ENCODE data around the gene TOPAZ1. TPM values are rescaled to one million over a fixed set of nuclear protein-coding genes. Genes with fewer than 3 reads are reported as not detected.

The TOPAZ1 gene
- polyA plus RNA-seq, 1 donor from 2014 or later, result not detected

GRCh38 chr3:44326515-44326914 lies 84.8 kb downstream of the TOPAZ1 start:
- H3K27me3 ChIP-seq (ENCODE audit: insufficient read depth, low read depth, low read length), result no peaks in the 10 kb centered on the region
- H3K4me3 ChIP-seq (ENCODE audit: low read length), result no peak overlapping the region
- no peak overlapping the region for H2AFZ ChIP-seq (ENCODE audit: low read depth, low read length)
- no peak overlapping the region for H3K4me2 ChIP-seq (ENCODE audit: low read length)
- H3F3A ChIP-seq (ENCODE audit: insufficient read depth, low read length, poor library complexity, severe bottlenecking), result no peaks in the 10 kb centered on the region
- H3K79me2 ChIP-seq (replicated peaks; ENCODE audit: insufficient read depth, low read length), result no peaks in the 10 kb centered on the region
- H3K9me3 ChIP-seq (ENCODE audit: low read length), result no peaks in the 10 kb centered on the region
- no peaks in the 10 kb centered on the region for H4K20me1 ChIP-seq (ENCODE audit: insufficient read depth)
- H3K27ac ChIP-seq (ENCODE audit: low read length), result no peak overlapping the region
- H3K9me2 ChIP-seq (ENCODE audit: insufficient read depth, low read length), result no peaks in the 10 kb centered on the region
- TF ChIP-seq EP300 (conservative IDR thresholded peaks at IDR 0.05; ENCODE audit: poor library complexity, severe bottlenecking) (no peak), TAF1 (IDR thresholded peaks at IDR 0.05; ENCODE audit: low read depth) (no peak), CTCF (IDR thresholded peaks at IDR 0.05; ENCODE audit: poor library complexity, severe bottlenecking) (no peak), RAD21 (conservative IDR thresholded peaks at IDR 0.05) (no peak), MXI1 (conservative IDR thresholded peaks at IDR 0.05; ENCODE audit: poor library complexity, severe bottlenecking) (no peak), REST (IDR thresholded peaks at IDR 0.05; ENCODE audit: borderline replicate concordance) (no peak), SMC3 (conservative IDR thresholded peaks at IDR 0.05; ENCODE audit: poor library complexity) (no peak)
- no peaks in the 10 kb centered on the region for H3K36me3 ChIP-seq (ENCODE audit: insufficient read depth, low read length)
- H3K9ac ChIP-seq (ENCODE audit: low read length), result no peak overlapping the region

GRCh38 chr3:44329946-44330345 lies 88.3 kb downstream of the TOPAZ1 start:
- Histone ChIP-seq H3K36me3 (ENCODE audit: insufficient read depth, low read length) (no peaks in the 10 kb centered on the region), H3F3A (ENCODE audit: insufficient read depth, low read length, poor library complexity, severe bottlenecking) (no peaks in the 10 kb centered on the region), H2AFZ (ENCODE audit: low read depth, low read length) (no peak overlapping the region), H3K9me3 (ENCODE audit: low read length) (no peaks in the 10 kb centered on the region), H3K4me3 (ENCODE audit: low read length) (no peak overlapping the region), H4K20me1 (ENCODE audit: insufficient read depth) (no peaks in the 10 kb centered on the region), H3K9ac (ENCODE audit: low read length) (no peak overlapping the region), H3K27me3 (ENCODE audit: insufficient read depth, low read depth, low read length) (no peaks in the 10 kb centered on the region), H3K4me2 (ENCODE audit: low read length) (no peak overlapping the region), H3K9me2 (ENCODE audit: insufficient read depth, low read length) (no peaks in the 10 kb centered on the region), H3K27ac (ENCODE audit: low read length) (no peak overlapping the region), H3K79me2 (replicated peaks; ENCODE audit: insufficient read depth, low read length) (no peaks in the 10 kb centered on the region)
- TF ChIP-seq EP300 (conservative IDR thresholded peaks at IDR 0.05; ENCODE audit: poor library complexity, severe bottlenecking), result no peak
- no peak for TF ChIP-seq MXI1 (conservative IDR thresholded peaks at IDR 0.05; ENCODE audit: poor library complexity, severe bottlenecking)

- Histone ChIP-seq H4K20me1 (ENCODE audit: insufficient read depth) (no peaks in the 10 kb centered on the region), H3K9me3 (ENCODE audit: low read length) (no peaks in the 10 kb centered on the region), H3K9me2 (ENCODE audit: insufficient read depth, low read length) (no peaks in the 10 kb centered on the region), H3K4me2 (ENCODE audit: low read length) (no peak overlapping the region), H2AFZ (ENCODE audit: low read depth, low read length) (no peak overlapping the region), H3F3A (ENCODE audit: insufficient read depth, low read length, poor library complexity, severe bottlenecking) (no peaks in the 10 kb centered on the region), H3K27ac (ENCODE audit: low read length) (no peak overlapping the region), H3K27me3 (ENCODE audit: insufficient read depth, low read depth, low read length) (no peaks in the 10 kb centered on the region), H3K36me3 (ENCODE audit: insufficient read depth, low read length) (no peaks in the 10 kb centered on the region), H3K9ac (ENCODE audit: low read length) (no peak overlapping the region), H3K4me3 (ENCODE audit: low read length) (no peak overlapping the region), H3K79me2 (replicated peaks; ENCODE audit: insufficient read depth, low read length) (no peaks in the 10 kb centered on the region)
- TF ChIP-seq POLR2AphosphoS5 (IDR thresholded peaks at IDR 0.05) (no peak), MXI1 (conservative IDR thresholded peaks at IDR 0.05; ENCODE audit: poor library complexity, severe bottlenecking) (no peak), EZH2 (IDR thresholded peaks at IDR 0.05; ENCODE audit: borderline replicate concordance, insufficient read depth, low read length, poor library complexity, severe bottlenecking) (no peak), REST (IDR thresholded peaks at IDR 0.05; ENCODE audit: borderline replicate concordance) (no peak), EP300 (conservative IDR thresholded peaks at IDR 0.05; ENCODE audit: poor library complexity, severe bottlenecking) (no peak), RAD21 (conservative IDR thresholded peaks at IDR 0.05) (no peak), CTCF (IDR thresholded peaks at IDR 0.05; ENCODE audit: poor library complexity, severe bottlenecking) (no peak), SMC3 (conservative IDR thresholded peaks at IDR 0.05; ENCODE audit: poor library complexity) (no peak), TAF1 (IDR thresholded peaks at IDR 0.05; ENCODE audit: low read depth) (no peak)
These were observed 88.8 kb downstream of the TOPAZ1 start for GRCh38 chr3:44330444-44330843.
